ENCODE measurements around the gene TMEM53. TPM values are rescaled to one million over a fixed set of nuclear protein-coding genes. Genes with fewer than 3 reads are reported as not detected.

TMEM53 gene
- total and polyA plus RNA-seq, 2 donors: 2.4 to 13.2 TPM

GRCh38 chr1:44693159-44693558 is 18.9 kb upstream of the TMEM53 start:
- DNase-seq (ENCODE audit: extremely low spot score): no peak
- Histone ChIP-seq H3K27ac (ENCODE audit: low read depth) (no peak overlapping the region), H3K4me3 (ENCODE audit: low read depth, low read length) (no peak overlapping the region), H3K36me3 (ENCODE audit: insufficient read depth) (no peaks in the 10 kb centered on the region), H3K4me1 (ENCODE audit: insufficient read depth) (no peaks in the 10 kb centered on the region)
- WGBS: 85% methylated on average over 2 of the region's 2 CpGs

- no peak for DNase-seq (ENCODE audit: extremely low spot score)
- no peaks in the 10 kb centered on the region for H3K4me1 ChIP-seq (ENCODE audit: insufficient read depth)
- no peak overlapping the region for H3K4me3 ChIP-seq (ENCODE audit: low read depth, low read length)
- H3K36me3 ChIP-seq (ENCODE audit: insufficient read depth): no peaks in the 10 kb centered on the region
- no peak overlapping the region for H3K27ac ChIP-seq (ENCODE audit: low read depth)
- 70% methylated on average over 3 of the region's 3 CpGs for WGBS
Measured at GRCh38 chr1:44689447-44689765, 15.1 kb upstream of the TMEM53 start.

- Histone ChIP-seq H3K4me1 (ENCODE audit: insufficient read depth) (no peaks in the 10 kb centered on the region), H3K4me3 (ENCODE audit: low read depth, low read length) (no peak overlapping the region), H3K27ac (ENCODE audit: low read depth) (no peak overlapping the region), H3K36me3 (ENCODE audit: insufficient read depth) (no peaks in the 10 kb centered on the region)
- DNase-seq (ENCODE audit: extremely low spot score): no peak
- WGBS: 87% methylated on average over 12 of the region's 12 CpGs
Measured at GRCh38 chr1:44688760-44689446, 14.6 kb upstream of the TMEM53 start.

- Histone ChIP-seq H3K27ac (ENCODE audit: low read depth) (no peak overlapping the region), H3K4me3 (ENCODE audit: low read depth, low read length) (no peak overlapping the region), H3K36me3 (ENCODE audit: insufficient read depth) (no peaks in the 10 kb centered on the region), H3K4me1 (ENCODE audit: insufficient read depth) (no peaks in the 10 kb centered on the region)
- no peak for DNase-seq (ENCODE audit: extremely low spot score)
- WGBS: 78% methylated on average over 8 of the region's 8 CpGs
Measured at GRCh38 chr1:44685881-44686280, 11.6 kb upstream of the TMEM53 start.

- H3K36me3 ChIP-seq (ENCODE audit: insufficient read depth): no peaks in the 10 kb centered on the region
- DNase-seq (ENCODE audit: extremely low spot score): no peak
- H3K4me1 ChIP-seq (ENCODE audit: insufficient read depth): no peaks in the 10 kb centered on the region
- no peak overlapping the region for H3K4me3 ChIP-seq (ENCODE audit: low read depth, low read length)
- H3K27ac ChIP-seq (ENCODE audit: low read depth): no peak overlapping the region
- WGBS: 95% methylated on average over 4 of the region's 4 CpGs
Measured at GRCh38 chr1:44685218-44685617, 10.9 kb upstream of the TMEM53 start.

- Histone ChIP-seq H3K27ac (ENCODE audit: low read depth) (no peak overlapping the region), H3K36me3 (ENCODE audit: insufficient read depth) (no peaks in the 10 kb centered on the region), H3K4me1 (ENCODE audit: insufficient read depth) (no peaks in the 10 kb centered on the region), H3K4me3 (ENCODE audit: low read depth, low read length) (no peak overlapping the region)
- DNase-seq (ENCODE audit: extremely low spot score): no peak
- WGBS: 80% methylated on average over 1 of the region's 1 CpG
Measured at GRCh38 chr1:44684525-44684924, 10.2 kb upstream of the TMEM53 start.

- H3K4me3 ChIP-seq (ENCODE audit: low read depth, low read length): no peak overlapping the region
- no peak overlapping the region for H3K27ac ChIP-seq (ENCODE audit: low read depth)
- H3K36me3 ChIP-seq (ENCODE audit: insufficient read depth): no peaks in the 10 kb centered on the region
- H3K4me1 ChIP-seq (ENCODE audit: insufficient read depth): no peaks in the 10 kb centered on the region
- no peak for DNase-seq (ENCODE audit: extremely low spot score)
- 95% methylated on average over 3 of the region's 3 CpGs for WGBS
Measured at GRCh38 chr1:44682883-44683265, 8.6 kb upstream of the TMEM53 start.

- no peaks in the 10 kb centered on the region for H3K36me3 ChIP-seq (ENCODE audit: insufficient read depth)
- 79% methylated on average over 14 of the region's 14 CpGs for WGBS
Measured at GRCh38 chr1:44681905-44682882, 7.9 kb upstream of the TMEM53 start.

GRCh38 chr1:44679468-44679867 is 5.2 kb upstream of the TMEM53 start:
- H3K27ac ChIP-seq (ENCODE audit: low read depth): no peak overlapping the region
- H3K4me3 ChIP-seq (ENCODE audit: low read depth, low read length): no peak overlapping the region
- H3K36me3 ChIP-seq (ENCODE audit: insufficient read depth): no peaks in the 10 kb centered on the region
- DNase-seq (ENCODE audit: extremely low spot score): no peak
- 86% methylated on average over 5 of the region's 5 CpGs for WGBS
- H3K4me1 ChIP-seq (ENCODE audit: insufficient read depth): no peaks in the 10 kb centered on the region

More at GRCh38 chr1:44681905-44682882, 7.9 kb upstream of the TMEM53 start:
- Histone ChIP-seq H3K4me1 (ENCODE audit: insufficient read depth) (no peaks in the 10 kb centered on the region), H3K4me3 (ENCODE audit: low read depth, low read length) (no peak overlapping the region), H3K27ac (ENCODE audit: low read depth) (no peak overlapping the region)
- DNase-seq (ENCODE audit: extremely low spot score): no peak

- WGBS: 79% methylated on average over 4 of the region's 4 CpGs
- no peaks in the 10 kb centered on the region for H3K4me1 ChIP-seq (ENCODE audit: insufficient read depth)
- no peaks in the 10 kb centered on the region for H3K36me3 ChIP-seq (ENCODE audit: insufficient read depth)
- no peak overlapping the region for H3K27ac ChIP-seq (ENCODE audit: low read depth)
- no peak for DNase-seq (ENCODE audit: extremely low spot score)
- H3K4me3 ChIP-seq (ENCODE audit: low read depth, low read length): no peak overlapping the region
Measured at GRCh38 chr1:44678626-44679025, 4.3 kb upstream of the TMEM53 start.

GRCh38 chr1:44678120-44678519 is 3.8 kb upstream of the TMEM53 start:
- H3K36me3 ChIP-seq (ENCODE audit: insufficient read depth): no peaks in the 10 kb centered on the region
- no peak for DNase-seq (ENCODE audit: extremely low spot score)
- no peaks in the 10 kb centered on the region for H3K4me1 ChIP-seq (ENCODE audit: insufficient read depth)
- H3K27ac ChIP-seq (ENCODE audit: low read depth): no peak overlapping the region
- WGBS: 94% methylated on average over 2 of the region's 2 CpGs
- no peak overlapping the region for H3K4me3 ChIP-seq (ENCODE audit: low read depth, low read length)

GRCh38 chr1:44677201-44677766 is 3.0 kb upstream of the TMEM53 start:
- no peak overlapping the region for H3K4me3 ChIP-seq (ENCODE audit: low read depth, low read length)
- no peaks in the 10 kb centered on the region for H3K36me3 ChIP-seq (ENCODE audit: insufficient read depth)
- no peak for DNase-seq (ENCODE audit: extremely low spot score)
- 64% methylated on average over 6 of the region's 6 CpGs for WGBS
- H3K4me1 ChIP-seq (ENCODE audit: insufficient read depth): no peaks in the 10 kb centered on the region
- no peak overlapping the region for H3K27ac ChIP-seq (ENCODE audit: low read depth)

- Histone ChIP-seq H3K4me1 (ENCODE audit: insufficient read depth) (no peaks in the 10 kb centered on the region), H3K36me3 (ENCODE audit: insufficient read depth) (no peaks in the 10 kb centered on the region), H3K27ac (ENCODE audit: low read depth) (peak overlapping the region; percentile 28), H3K4me3 (ENCODE audit: low read depth, low read length) (no peak overlapping the region)
- no peak for DNase-seq (ENCODE audit: extremely low spot score)
- 78% methylated on average over 5 of the region's 5 CpGs for WGBS
Measured at GRCh38 chr1:44676484-44677200, 2.4 kb upstream of the TMEM53 start.
